T-cell (primary cell): ENCODE measurements around the gene ZNF433. TPM values are rescaled to one million over a fixed set of nuclear protein-coding genes. Genes with fewer than 3 reads are reported as not detected.
"Not testable (repeated sequence)": the region's sequence is repeated elsewhere in the genome, so short reads cannot be mapped to it uniquely, and the experiment has no call there.

Source experiments
- ATAC-seq, 4 experiments: fragments of 200-7000 bp in 3 of 4; fragments of 150-1000 bp in 1 of 4; cut with Tn5 transposase; replicated peaks in 1 of 4; 1 replicate in 3 of 4; 2 replicates in 1 of 4; pipeline ENCODE4 v1.10.0; 2021; ENCODE audit warnings: moderate library complexity in 3 of 4, mild to moderate bottlenecking in 2 of 4, moderate number of reproducible peaks in 1 of 4
- CTCF ChIA-PET, 2 donors: fragments of 300-600 bp; sonication (Branson Sonifier 250); formaldehyde crosslinking; loops; one replicate each; lab custom pipeline; 2022; ENCODE audit warnings: antibody characterized with exemption in 2 of 2; lab: Charles Lee
- POLR2A ChIA-PET, 2 donors: fragments of 300-600 bp; sonication (Branson Sonifier 250); formaldehyde crosslinking; loops; one replicate each; lab custom pipeline; 2022; ENCODE audit warnings: antibody characterized with exemption in 2 of 2; lab: Charles Lee
- DNase-seq, 35 experiments: peaks; one replicate each; pipeline versions ENCODE4 v3.0.0 to v3.0.0-alpha.2; 2013 to 2023
- H3K27ac ChIP-seq: one replicate; pipeline ENCODE4 v1.5.1; 2013; ENCODE audit warnings: low read length
- H3K27me3 ChIP-seq, 2 experiments: replicated peaks in 1 of 2; 1 replicate in 1 of 2; 2 replicates in 1 of 2; pipeline versions ENCODE4 v1.6.1 to v1.7.0; 2013; ENCODE audit warnings: low read length in 1 of 2, mixed read lengths in 1 of 2; ENCODE audit not compliant: control insufficient read depth in 2 of 2, insufficient read depth in 2 of 2; ENCODE audit errors: extremely low read depth in 1 of 2
- H3K36me3 ChIP-seq, 2 donors: 1 replicate in 1 of 2; 2 replicates in 1 of 2; pipeline versions ENCODE4 v1.6.1 to v1.7.0; 2013; ENCODE audit warnings: low read length in 1 of 2; ENCODE audit not compliant: control insufficient read depth in 2 of 2, insufficient read depth in 1 of 2; ENCODE audit errors: extremely low read depth in 1 of 2
- H3K4me1 ChIP-seq, 2 experiments: 1 replicate in 1 of 2; 2 replicates in 1 of 2; pipeline versions ENCODE4 v1.6.1 to v1.7.0; 2013; ENCODE audit warnings: low read length in 2 of 2, mixed read lengths in 1 of 2; ENCODE audit not compliant: insufficient read depth in 2 of 2, control insufficient read depth in 1 of 2; ENCODE audit errors: extremely low read depth in 1 of 2
- H3K4me3 ChIP-seq, 2 donors: 1 replicate in 1 of 2; 2 replicates in 1 of 2; pipeline versions ENCODE4 v1.5.1 to v1.7.0; 2013; ENCODE audit warnings: mild to moderate bottlenecking in 2 of 2, low read length in 1 of 2, moderate library complexity in 1 of 2; ENCODE audit not compliant: control insufficient read depth in 1 of 2; ENCODE audit errors: extremely low read depth in 1 of 2
- H3K9me3 ChIP-seq: 2 replicates; pipeline ENCODE4 v1.7.0; 2013
- H3K27ac Mint-ChIP-seq, 2 donors: one replicate each; pipeline ENCODE4 v1.8.0; 2020 to 2021; ENCODE audit warnings: mild to moderate bottlenecking in 2 of 2, mixed read lengths in 2 of 2
- H3K27me3 Mint-ChIP-seq, 2 donors: one replicate each; pipeline ENCODE4 v1.8.0; 2021 to 2022; ENCODE audit warnings: mixed read lengths in 2 of 2
- H3K36me3 Mint-ChIP-seq: one replicate; pipeline ENCODE4 v1.8.0; 2021; ENCODE audit warnings: mixed read lengths
- H3K4me1 Mint-ChIP-seq, 3 donors: one replicate each; pipeline ENCODE4 v1.8.0; 2020 to 2022; ENCODE audit warnings: mixed read lengths in 3 of 3, mild to moderate bottlenecking in 1 of 3
- H3K4me3 Mint-ChIP-seq, 3 donors: one replicate each; pipeline ENCODE4 v1.8.0; 2020 to 2022; ENCODE audit warnings: mild to moderate bottlenecking in 3 of 3, mixed read lengths in 3 of 3, moderate library complexity in 3 of 3
- H3K9me3 Mint-ChIP-seq, 3 donors: one replicate each; pipeline ENCODE4 v1.8.0; 2020 to 2022; ENCODE audit warnings: mixed read lengths in 3 of 3
- WGBS: methylation state at CpG from one replicate; pipeline ENCODE4 v1.1.5; 2013; ENCODE audit warnings: missing lambda C conversion rate; ENCODE audit not compliant: insufficient coverage; 5-methylcytosine and 5-hydroxymethylcytosine counted together
- total RNA-seq, 35 experiments: library from RNA in 6 of 35; stranded (reverse) in 6 of 35; fragments of 120-200 nt in 1 of 35; gene quantifications; one replicate each; pipeline versions ENCODE4 v1.2.1 to v1.2.4 and lab custom pipeline; 2013 to 2026

Gene ZNF433
- total RNA-seq (1 to 10 TPM in 3 of 5 donors, under 1 TPM in 2; 0.41 to 1.9 (median 1.5) TPM), total RNA-seq (lab: John Stamatoyannopoulos, UW) (0.06 to 2.8 (median 0.68) reads per million in 29 experiments)
- 2.3 TPM for total RNA-seq (2013)

DNA sequence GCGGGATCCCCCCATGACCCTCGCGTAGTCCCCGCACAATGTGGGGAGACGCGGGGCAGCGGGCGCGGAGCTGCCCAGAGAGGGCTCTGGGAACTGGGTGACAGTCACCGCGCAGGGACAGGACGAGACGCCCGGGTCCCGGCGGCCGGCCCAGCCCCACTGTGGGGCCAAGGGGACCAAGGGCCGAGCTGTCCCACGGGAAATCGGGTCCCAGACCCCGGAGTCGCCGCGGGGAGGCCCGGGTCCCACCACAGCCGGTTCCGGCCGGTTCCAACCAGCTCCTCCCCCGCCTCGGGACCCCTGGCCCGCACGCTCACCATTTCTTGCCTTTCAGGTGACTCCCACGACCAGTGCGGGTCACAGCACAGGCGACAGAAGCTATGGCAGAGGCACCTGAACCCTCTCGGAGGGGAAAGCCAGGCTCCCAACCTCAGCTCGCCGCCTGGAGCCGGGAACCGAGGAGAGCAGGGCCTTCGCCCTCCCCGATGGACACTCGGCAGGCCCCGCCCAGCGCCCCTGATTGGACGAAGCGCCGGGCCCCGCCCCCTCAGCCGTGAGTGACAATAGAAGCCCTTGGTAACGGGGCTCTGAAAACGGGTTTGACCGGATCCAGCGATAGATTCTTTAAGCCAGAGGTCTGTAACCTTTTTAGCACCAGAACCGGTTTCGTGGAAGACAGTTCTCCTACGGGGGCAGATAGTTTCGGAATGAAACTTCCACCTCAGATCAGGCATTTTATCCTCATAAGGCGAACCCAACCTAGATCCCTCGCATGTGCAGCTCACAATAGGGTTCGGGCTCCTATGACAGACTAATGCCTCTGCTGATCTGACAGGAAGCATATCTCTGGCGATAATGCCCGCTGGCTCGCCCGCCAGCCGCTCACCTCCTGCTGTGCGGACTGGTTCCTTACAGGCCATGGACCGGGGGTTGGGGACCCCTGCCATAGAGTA, at the start of gene ZNF433:
Gene ZNF433, minus strand, starts transcription at position 460 of the 953 bp plus-strand sequence. Its CDS starts 140 bp downstream, at position 320.
- Mint-ChIP-seq H3K4me1 (peaks cover 8 to 19% (median 11%) of the 10 kb centered on the region in 3 donors), H3K36me3 (no peaks in the 10 kb centered on the region), H3K4me3 (peak within 1 kb of the TSS; percentile 78 to 84 (median 84)), H3K27ac (peak within 1 kb of the TSS in 1 of 2 donors; percentile 46), H3K27me3 (no peaks in the 10 kb centered on the region), H3K9me3 (peaks cover 0 to 15% (median 4%) of the 10 kb centered on the region in 3 donors)
- POLR2A ChIA-PET: no interaction called here
- Histone ChIP-seq H3K4me1 (peaks cover 5 to 15% of the 10 kb centered on the region in 2 experiments), H3K9me3 (no peaks in the 10 kb centered on the region), H3K36me3 (no peaks in the 10 kb centered on the region), H3K27me3 (peaks cover 0 to 11% of the 10 kb centered on the region in 2 experiments), H3K4me3 (peak within 1 kb of the TSS; percentile 71 to 87), H3K27ac (no peak within 1 kb of the TSS)
- 5% methylated on average over 62 of the region's 68 CpGs for WGBS
- peak; percentile 81 to 92 (median 88) for ATAC-seq
- peak in 33 of 35 experiments; percentile 23 to 72 (median 46) for DNase-seq
- CTCF ChIA-PET: interaction anchor here (0.6 to 1.2 kb wide), 4 partner anchors 24 to 725 kb away, joined by 3 to 8 read pairs (median 4); no protein-coding TSS in a partner anchor

- H3K4me3 ChIP-seq, H3K27ac Mint-ChIP-seq, POLR2A ChIA-PET, H3K9me3 ChIP-seq, H3K27me3 ChIP-seq, H3K27ac ChIP-seq, H3K27me3 Mint-ChIP-seq, DNase-seq, H3K4me3 Mint-ChIP-seq, CTCF ChIA-PET, H3K36me3 ChIP-seq, H3K4me1 ChIP-seq, ATAC-seq, H3K4me1 Mint-ChIP-seq: not testable (repeated sequence)
- H3K9me3 Mint-ChIP-seq: peaks cover 0 to 12% (median 12%) of the 10 kb centered on the region in 3 donors
- WGBS: no CpG with 5 or more reads among the region's 6 CpGs
- H3K36me3 Mint-ChIP-seq: peaks cover 18% of the 10 kb centered on the region
Observed at GRCh38 chr19:12083336-12083735, 47.9 kb upstream of the ZNF433 start.

GRCh38 chr19:12077375-12077774, 41.9 kb upstream of the ZNF433 start:
- H3K36me3 Mint-ChIP-seq: peaks cover 57% of the 10 kb centered on the region
- H3K9me3 Mint-ChIP-seq: peaks cover 8 to 42% (median 35%) of the 10 kb centered on the region in 3 donors
- peaks cover 0 to 22% of the 10 kb centered on the region in 2 donors for H3K36me3 ChIP-seq

DNA sequence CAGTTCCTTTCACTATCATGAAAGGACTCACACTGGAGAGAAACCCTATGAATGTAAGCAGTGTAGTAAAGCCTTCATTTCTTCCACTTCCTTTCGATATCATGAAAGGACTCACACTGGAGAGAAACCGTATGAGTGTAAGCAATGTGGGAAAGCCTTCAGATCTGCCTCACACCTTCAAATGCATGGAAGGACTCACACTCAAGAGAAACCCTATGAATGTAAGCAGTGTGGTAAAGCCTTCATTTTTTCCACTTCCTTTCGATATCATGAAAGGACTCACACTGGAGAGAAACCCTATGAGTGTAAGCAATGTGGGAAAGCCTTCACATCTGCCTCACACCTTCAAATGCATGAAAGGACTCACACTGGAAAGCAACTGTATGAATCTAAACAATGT, 40.9 kb upstream of the ZNF433 start:
- DNase-seq, H3K4me3 Mint-ChIP-seq, ATAC-seq, H3K4me3 ChIP-seq, H3K27ac Mint-ChIP-seq, POLR2A ChIA-PET, H3K27me3 ChIP-seq, H3K27ac ChIP-seq, CTCF ChIA-PET, H3K4me1 ChIP-seq, H3K27me3 Mint-ChIP-seq, H3K4me1 Mint-ChIP-seq: not testable (repeated sequence)
- Mint-ChIP-seq H3K36me3 (peaks cover 57% of the 10 kb centered on the region), H3K9me3 (peaks cover 8 to 41% (median 34%) of the 10 kb centered on the region in 3 donors)
- WGBS: no CpG with 5 or more reads among the region's 3 CpGs
- H3K9me3 ChIP-seq: peaks cover 32% of the 10 kb centered on the region
- H3K36me3 ChIP-seq: peaks cover 0 to 22% of the 10 kb centered on the region in 2 donors

More at GRCh38 chr19:12077375-12077774, 41.9 kb upstream of the ZNF433 start:
- Histone ChIP-seq H3K9me3 (peaks cover 32% of the 10 kb centered on the region), H3K27ac (no peak overlapping the region), H3K4me3 (peak overlapping the region in 1 of 2 donors; percentile 15), H3K4me1 (no peaks in the 10 kb centered on the region), H3K27me3 (no peaks in the 10 kb centered on the region)
- POLR2A ChIA-PET: no interaction called here
- Mint-ChIP-seq H3K27ac (no peak overlapping the region), H3K4me1 (no peaks in the 10 kb centered on the region), H3K4me3 (no peak overlapping the region), H3K27me3 (no peaks in the 10 kb centered on the region)
- 75% methylated on average over 2 of the region's 3 CpGs for WGBS
- CTCF ChIA-PET: no interaction called here
- no peak for ATAC-seq
- no peak for DNase-seq

- H3K9me3 ChIP-seq: peaks cover 32% of the 10 kb centered on the region
- no peak overlapping the region for H3K4me3 ChIP-seq
- DNase-seq: no peak
- H3K4me1 Mint-ChIP-seq: no peaks in the 10 kb centered on the region
- H3K36me3 ChIP-seq: peaks cover 0 to 22% of the 10 kb centered on the region in 2 donors
- H3K27ac Mint-ChIP-seq: no peak overlapping the region
- POLR2A ChIA-PET: no interaction called here
- CTCF ChIA-PET: no interaction called here
- H3K27me3 ChIP-seq: no peaks in the 10 kb centered on the region
- no peaks in the 10 kb centered on the region for H3K4me1 ChIP-seq
- H3K27me3 Mint-ChIP-seq: no peaks in the 10 kb centered on the region
- WGBS: no CpG with 5 or more reads among the region's 3 CpGs
- peaks cover 58% of the 10 kb centered on the region for H3K36me3 Mint-ChIP-seq
- no peak for ATAC-seq
- H3K4me3 Mint-ChIP-seq: no peak overlapping the region
- H3K27ac ChIP-seq: no peak overlapping the region
- peaks cover 9 to 43% (median 35%) of the 10 kb centered on the region in 3 donors for H3K9me3 Mint-ChIP-seq
Observed at GRCh38 chr19:12075538-12076139, 40.2 kb upstream of the ZNF433 start.
